GM23248 (cell line): ENCODE measurements around the gene ISG20L2.

ENCODE experiments used
- EZH2 ChIP-seq: fragments of 200-600 bp; sonication (generic); IDR thresholded peaks from 2 replicates; pipeline ENCODE4 v1.6.1; 2018; ENCODE audit warnings: antibody characterized with exemption, mild to moderate bottlenecking; ENCODE audit not compliant: insufficient read depth, poor library complexity, severe bottlenecking
- EZH2phosphoT487 ChIP-seq: fragments of 200-600 bp; sonication (generic); IDR thresholded peaks from 2 replicates; pipeline ENCODE4 v1.6.1; 2018; ENCODE audit warnings: antibody characterized with exemption, moderate library complexity, mild to moderate bottlenecking, low read depth; ENCODE audit not compliant: insufficient read depth

DNA sequence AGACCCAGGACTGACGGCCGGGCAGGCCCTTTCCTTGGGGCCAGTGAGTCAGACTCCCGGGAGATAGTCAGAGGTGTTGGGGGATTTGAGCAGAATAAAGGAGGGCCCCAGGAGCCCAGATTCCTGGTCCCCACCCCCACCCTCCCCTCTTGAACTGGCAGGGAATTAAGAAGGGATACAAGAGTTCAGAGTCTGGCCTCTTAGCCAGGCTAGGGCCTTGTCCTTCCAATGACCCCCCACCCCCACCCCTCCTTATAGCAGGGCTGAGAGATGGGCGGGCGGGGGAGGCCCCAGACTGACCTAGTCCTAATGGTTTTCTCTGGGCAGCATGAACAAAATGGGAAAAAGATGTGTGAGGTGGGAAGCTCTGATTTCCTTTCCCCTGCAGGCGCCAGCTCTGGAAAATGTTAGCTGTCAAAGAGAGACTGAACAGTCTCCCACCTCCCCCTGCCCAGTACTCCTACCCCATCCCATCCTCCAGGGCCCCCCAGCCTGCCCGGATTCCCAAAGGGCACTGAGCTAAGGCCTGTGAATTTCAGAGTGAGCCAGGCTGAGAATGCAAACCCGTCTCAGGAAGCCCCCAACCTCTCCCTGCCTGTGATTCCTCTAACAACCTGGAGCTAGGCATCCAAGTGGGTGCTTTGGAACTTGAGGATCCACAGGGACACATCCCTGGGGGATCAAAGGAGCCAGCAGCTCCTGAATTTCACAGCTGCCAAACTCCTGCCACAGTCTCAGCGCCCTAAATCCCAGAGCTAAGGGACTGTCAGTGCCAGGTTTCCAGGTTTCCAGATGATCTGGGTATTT, 17.4 kb downstream of the ISG20L2 start:
- TF ChIP-seq EZH2: no peak
- no peak for TF ChIP-seq EZH2phosphoT487
